ENCODE results near the gene AK6. TPM values are rescaled to one million over a fixed set of nuclear protein-coding genes. Genes with fewer than 3 reads are reported as not detected.

The AK6 gene
- total and polyA plus RNA-seq, 10 of the 15 experiments (the other 5 are each of a cell fraction or from before 2014, with no cell fraction given): 45.2 to 446 (median 86.6) TPM

DNA sequence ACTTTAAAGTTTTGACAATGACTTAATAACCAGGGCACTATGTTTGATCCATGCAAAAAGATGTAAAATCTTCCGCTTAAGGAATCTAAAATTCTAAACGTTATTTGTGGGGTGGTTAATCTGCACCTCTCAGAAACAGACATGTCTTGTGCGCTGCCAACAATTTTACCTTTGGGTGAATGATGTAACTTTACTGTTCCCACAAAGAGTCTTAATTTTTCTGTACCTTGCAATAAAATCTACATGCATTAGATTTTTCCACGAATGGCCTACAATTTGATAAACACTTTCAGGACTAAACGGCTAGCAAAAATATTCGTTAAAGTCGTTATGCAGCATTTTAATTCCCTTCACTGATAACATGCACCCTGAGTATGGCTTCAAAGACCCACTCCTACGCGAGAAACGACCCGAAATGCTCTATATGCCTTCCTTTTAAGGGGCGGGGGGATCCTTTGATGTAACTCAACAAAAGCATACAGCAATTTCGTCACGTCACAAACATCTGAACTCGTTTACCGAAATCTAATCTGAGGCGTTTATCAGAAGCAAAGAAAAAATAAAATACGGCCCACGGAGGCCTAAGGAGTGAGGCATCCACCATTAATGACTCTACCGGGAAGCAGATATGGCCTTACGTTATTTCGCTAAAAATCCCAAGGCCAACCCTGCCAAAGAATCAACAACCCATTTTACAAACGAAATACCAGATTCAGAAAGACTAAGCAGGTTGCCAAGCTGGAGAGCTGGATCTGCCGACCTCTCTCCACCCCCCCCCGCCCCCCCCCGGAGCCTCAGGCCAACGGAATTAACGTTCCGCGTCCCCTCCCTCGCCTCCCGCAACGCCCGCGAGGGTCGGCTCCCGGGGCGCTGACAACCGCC is 621 bp downstream of the AK6 start:
- no peaks in the 10 kb centered on the region for H3K9me3 ChIP-seq (replicated peaks; ENCODE audit: control insufficient read depth, insufficient read depth, low read length)
- peaks cover 0 to 19% of the 10 kb centered on the region in 2 experiments; a peak in 2 of 4 replicates for H3K36me3 ChIP-seq (ENCODE audit: control insufficient read depth in 2 of 2, insufficient read depth in 2 of 2, low read length in 1 of 2)
- intact Hi-C loops (cut with micrococcal nuclease; ENCODE audit: unreplicated experiment): loop anchor here (1.0 to 10.0 kb wide), 4 partner anchors 104 to 275 kb away; partner anchors contain the start of genes CCNB1 and CDK7
- no peaks in the 10 kb centered on the region for H3K27me3 ChIP-seq (replicated peaks in 1 of 2; ENCODE audit: control insufficient read depth in 2 of 2, insufficient read depth in 2 of 2, low read length in 1 of 2)
- RAD21 ChIA-PET (ENCODE audit: unreplicated experiment): no interaction called here
- in situ Hi-C loops (cut with MboI): no loop called here
- POLR2A ChIA-PET: no interaction called here
- FAIRE-seq: no peak
- peak overlapping the region; percentile 96 for H2AFZ ChIP-seq (ENCODE audit: control insufficient read depth, low read depth, low read length)
- peak overlapping the region; percentile 93 for H3K4me3 ChIP-seq
- CTCF ChIA-PET: interaction anchor here (1.1 to 1.8 kb wide), 2 partner anchors 36 to 275 kb away, joined by 3 to 6 read pairs; partner anchors contain the start of genes CCDC125 and SLC30A5
- H3K4me2 ChIP-seq (ENCODE audit: control insufficient read depth, insufficient read depth): peak overlapping the region; percentile 80
- peak overlapping the region; percentile 99 for H3K27ac ChIP-seq (ENCODE audit: control insufficient read depth, insufficient read depth)
- H3K9ac ChIP-seq (ENCODE audit: control insufficient read depth, insufficient read depth, low read length): peak overlapping the region; percentile 97
- WGBS (ENCODE audit: insufficient coverage, insufficient replicate concordance, low lambda C conversion rate, missing lambda C conversion rate): 1% methylated on average over 31 of the region's 39 CpGs
- no peaks in the 10 kb centered on the region; the same call in 1 of the 2 replicates for H3K4me1 ChIP-seq (ENCODE audit: control insufficient read depth, insufficient read depth, low read length)
- no peak for DNase-seq (ENCODE audit: low read depth, low spot score)
- ATAC-seq: peak; percentile 4
- H4K20me1 ChIP-seq (ENCODE audit: control insufficient read depth, insufficient read depth): no peaks in the 10 kb centered on the region
- peak; percentile 36; the same call in 1 of the 2 replicates for TF ChIP-seq CREB1 (IDR thresholded peaks at IDR 0.05; ENCODE audit: low read depth)
- 0 out of 2 replicates have a peak, but pooled peaks have one; percentile 4 for TF ChIP-seq TCF12 (IDR thresholded peaks at IDR 0.05; ENCODE audit: low read depth, low read length)
- TF ChIP-seq NFIC (IDR thresholded peaks at IDR 0.05; ENCODE audit: low read depth, low read length): no peak
- BruUV-seq (replicated peaks): TSS peak; percentile 75
- SMC1A ChIA-PET (ENCODE audit: uncharacterized antibody, unreplicated experiment): interaction anchor here (0.5 to 1.9 kb wide), 3 partner anchors 8 to 273 kb away, joined by 3 to 5 read pairs (median 4); no protein-coding TSS in a partner anchor
- H3K79me2 ChIP-seq (ENCODE audit: control insufficient read depth, insufficient read depth, low read length): peaks cover 93% of the 10 kb centered on the region

GRCh38 chr5:69367697-69368279 is 1.5 kb downstream of the AK6 start:
- Histone ChIP-seq H3K27me3 (replicated peaks in 1 of 2; ENCODE audit: control insufficient read depth in 2 of 2, insufficient read depth in 2 of 2, low read length in 1 of 2) (no peaks in the 10 kb centered on the region), H3K4me3 (peak overlapping the region; percentile 93), H2AFZ (ENCODE audit: control insufficient read depth, low read depth, low read length) (no peak overlapping the region), H3K4me1 (ENCODE audit: control insufficient read depth, insufficient read depth, low read length) (no peaks in the 10 kb centered on the region), H4K20me1 (ENCODE audit: control insufficient read depth, insufficient read depth) (no peaks in the 10 kb centered on the region), H3K79me2 (ENCODE audit: control insufficient read depth, insufficient read depth, low read length) (peaks cover 85% of the 10 kb centered on the region), H3K27ac (ENCODE audit: control insufficient read depth, insufficient read depth) (peak overlapping the region; percentile 99), H3K9me3 (replicated peaks; ENCODE audit: control insufficient read depth, insufficient read depth, low read length) (no peaks in the 10 kb centered on the region), H3K9ac (ENCODE audit: control insufficient read depth, insufficient read depth, low read length) (peak overlapping the region; percentile 97), H3K4me2 (ENCODE audit: control insufficient read depth, insufficient read depth) (peak overlapping the region; percentile 80), H3K36me3 (ENCODE audit: control insufficient read depth in 2 of 2, insufficient read depth in 2 of 2, low read length in 1 of 2) (peaks cover 0 to 19% of the 10 kb centered on the region in 2 experiments; a peak in 2 of 4 replicates)
- CTCF ChIA-PET: interaction anchor here (1.1 to 1.8 kb wide), 2 partner anchors 35 to 274 kb away, joined by 3 to 6 read pairs; partner anchors contain the start of genes CCDC125 and SLC30A5
- no peak for DNase-seq (ENCODE audit: low read depth, low spot score)
- 85% methylated on average over 11 of the region's 11 CpGs for WGBS (ENCODE audit: insufficient coverage, insufficient replicate concordance, low lambda C conversion rate, missing lambda C conversion rate)
- no TSS peak for BruUV-seq (replicated peaks)
- ATAC-seq: no peak
- intact Hi-C loops (cut with micrococcal nuclease; ENCODE audit: unreplicated experiment): loop anchor here (10.0 kb wide), 3 partner anchors 103 to 203 kb away; partner anchors contain the start of genes CCNB1 and CDK7
- RAD21 ChIA-PET (ENCODE audit: unreplicated experiment): interaction anchor here (1.4 kb wide), 1 partner anchor 274 kb away, joined by 3 read pairs; the partner anchor contains the start of gene SLC30A5
- SMC1A ChIA-PET (ENCODE audit: uncharacterized antibody, unreplicated experiment): interaction anchor here (0.5 to 1.5 kb wide), 2 partner anchors 9 to 273 kb away, joined by 3 to 4 read pairs; no protein-coding TSS in a partner anchor
- in situ Hi-C loops (cut with MboI): no loop called here
- FAIRE-seq: no peak
- POLR2A ChIA-PET: no interaction called here
- TF ChIP-seq ESRRA (IDR thresholded peaks at IDR 0.05; ENCODE audit: low read length) (no peak), MLLT1 (IDR thresholded peaks at IDR 0.05) (peak; percentile 52; the same call in 1 of the 2 replicates), ZBTB40 (IDR thresholded peaks at IDR 0.05; ENCODE audit: borderline replicate concordance) (no peak), CHD2 (IDR thresholded peaks at IDR 0.05; ENCODE audit: borderline replicate concordance, low read depth, low read length) (no peak), IKZF1 (conservative IDR thresholded peaks at IDR 0.05) (no peak)

All from GM12878 (cell line).